Vagina (tissue), 2 donors: ENCODE results near the gene TRAF1.

Experiments used
- POLR2AphosphoS5 ChIP-seq, 2 donors: sonication (generic); formaldehyde crosslinking; IDR thresholded peaks; one replicate each; pipeline ENCODE4 v1.9.0; 2017; ENCODE audit warnings: antibody characterized with exemption in 2 of 2, mild to moderate bottlenecking in 2 of 2, low read depth in 1 of 2; ENCODE audit not compliant: insufficient read depth in 1 of 2
- TF ChIP-seq, protein P1 (sequence below), 3 experiments: fragments of 450-650 bp in 2 of 3; fragments of 200-600 bp in 1 of 3; sonication (generic) in 1 of 3; IDR thresholded peaks; one replicate each; pipeline ENCODE4 v1.5.1; 2017 to 2019; ENCODE audit warnings: antibody characterized with exemption in 3 of 3, mild to moderate bottlenecking in 2 of 3, moderate library complexity in 2 of 3

DNA sequence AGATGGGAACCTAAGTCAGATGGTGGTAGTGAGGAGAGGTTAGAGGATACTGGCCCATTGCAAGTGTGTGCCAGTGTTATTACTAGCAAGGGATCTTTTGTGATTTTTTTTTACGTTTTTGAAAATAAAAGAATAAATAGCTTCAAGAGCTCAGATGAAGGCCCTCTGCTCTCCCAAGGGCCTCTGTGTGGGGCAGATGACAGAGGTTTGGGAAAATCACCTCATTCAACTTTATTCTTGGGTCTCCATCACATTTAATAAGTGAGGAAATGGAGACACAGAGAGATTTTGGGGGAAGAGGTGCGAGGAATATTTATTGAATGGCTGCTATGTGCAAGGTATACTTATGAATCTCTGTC is 10.1 kb upstream of the TRAF1 start:
- no peak for TF ChIP-seq POLR2AphosphoS5 (IDR thresholded peaks at IDR 0.05; ENCODE audit: insufficient read depth in 1 of 2, low read depth in 1 of 2)
- TF ChIP-seq, protein P1, sequence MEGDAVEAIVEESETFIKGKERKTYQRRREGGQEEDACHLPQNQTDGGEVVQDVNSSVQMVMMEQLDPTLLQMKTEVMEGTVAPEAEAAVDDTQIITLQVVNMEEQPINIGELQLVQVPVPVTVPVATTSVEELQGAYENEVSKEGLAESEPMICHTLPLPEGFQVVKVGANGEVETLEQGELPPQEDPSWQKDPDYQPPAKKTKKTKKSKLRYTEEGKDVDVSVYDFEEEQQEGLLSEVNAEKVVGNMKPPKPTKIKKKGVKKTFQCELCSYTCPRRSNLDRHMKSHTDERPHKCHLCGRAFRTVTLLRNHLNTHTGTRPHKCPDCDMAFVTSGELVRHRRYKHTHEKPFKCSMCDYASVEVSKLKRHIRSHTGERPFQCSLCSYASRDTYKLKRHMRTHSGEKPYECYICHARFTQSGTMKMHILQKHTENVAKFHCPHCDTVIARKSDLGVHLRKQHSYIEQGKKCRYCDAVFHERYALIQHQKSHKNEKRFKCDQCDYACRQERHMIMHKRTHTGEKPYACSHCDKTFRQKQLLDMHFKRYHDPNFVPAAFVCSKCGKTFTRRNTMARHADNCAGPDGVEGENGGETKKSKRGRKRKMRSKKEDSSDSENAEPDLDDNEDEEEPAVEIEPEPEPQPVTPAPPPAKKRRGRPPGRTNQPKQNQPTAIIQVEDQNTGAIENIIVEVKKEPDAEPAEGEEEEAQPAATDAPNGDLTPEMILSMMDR (IDR thresholded peaks at IDR 0.05) = no peak
